ENCODE results near the gene TAL1. TPM values are rescaled to one million over a fixed set of nuclear protein-coding genes. Genes with fewer than 3 reads are reported as not detected.
A peak's percentile ranks its signal among the peaks of the same experiment; 100 is the strongest.

The TAL1 gene
- total and polyA plus RNA-seq, 4 donors, result 6.4 to 9.6 (median 9.0) TPM

DNA sequence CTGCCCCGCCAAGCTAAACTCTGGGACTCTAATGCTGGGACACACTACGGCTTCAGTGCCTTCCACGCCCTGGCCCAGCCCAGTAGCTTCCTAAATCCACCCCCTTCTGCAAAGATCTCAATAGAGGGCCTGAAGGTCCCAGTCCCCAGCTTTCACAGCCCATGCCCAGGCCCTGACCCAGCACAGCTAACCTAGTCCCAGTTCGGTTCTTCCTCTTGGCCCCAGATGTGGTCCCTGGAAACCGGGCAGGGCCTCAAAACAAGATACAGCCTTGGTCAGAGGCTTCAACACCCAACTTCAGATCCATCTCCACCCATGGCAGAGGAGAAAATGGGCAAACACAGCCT lies 41.5 kb downstream of the TAL1 start:
- peak overlapping the region in 1 of 2 donors; percentile 62 for H3K27ac ChIP-seq (ENCODE audit: low read depth in 1 of 2, low read length in 1 of 2)
- TF ChIP-seq, protein P1, sequence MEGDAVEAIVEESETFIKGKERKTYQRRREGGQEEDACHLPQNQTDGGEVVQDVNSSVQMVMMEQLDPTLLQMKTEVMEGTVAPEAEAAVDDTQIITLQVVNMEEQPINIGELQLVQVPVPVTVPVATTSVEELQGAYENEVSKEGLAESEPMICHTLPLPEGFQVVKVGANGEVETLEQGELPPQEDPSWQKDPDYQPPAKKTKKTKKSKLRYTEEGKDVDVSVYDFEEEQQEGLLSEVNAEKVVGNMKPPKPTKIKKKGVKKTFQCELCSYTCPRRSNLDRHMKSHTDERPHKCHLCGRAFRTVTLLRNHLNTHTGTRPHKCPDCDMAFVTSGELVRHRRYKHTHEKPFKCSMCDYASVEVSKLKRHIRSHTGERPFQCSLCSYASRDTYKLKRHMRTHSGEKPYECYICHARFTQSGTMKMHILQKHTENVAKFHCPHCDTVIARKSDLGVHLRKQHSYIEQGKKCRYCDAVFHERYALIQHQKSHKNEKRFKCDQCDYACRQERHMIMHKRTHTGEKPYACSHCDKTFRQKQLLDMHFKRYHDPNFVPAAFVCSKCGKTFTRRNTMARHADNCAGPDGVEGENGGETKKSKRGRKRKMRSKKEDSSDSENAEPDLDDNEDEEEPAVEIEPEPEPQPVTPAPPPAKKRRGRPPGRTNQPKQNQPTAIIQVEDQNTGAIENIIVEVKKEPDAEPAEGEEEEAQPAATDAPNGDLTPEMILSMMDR (IDR thresholded peaks at IDR 0.05; ENCODE audit: control extremely low read depth, extremely low read depth), result no peak
- 44 to 45% methylated on average over 5 of the region's 5 CpGs for WGBS, 2 donors
- no peaks in the 10 kb centered on the region for H3K9me3 ChIP-seq (ENCODE audit: control insufficient read depth in 4 of 4, insufficient read depth in 3 of 4, low read length in 3 of 4)
- H3K4me1 ChIP-seq (ENCODE audit: control insufficient read depth in 5 of 5, insufficient read depth in 5 of 5, low read length in 5 of 5), result peaks cover 0 to 26% (median 15%) of the 10 kb centered on the region in 5 donors
- no peaks in the 10 kb centered on the region for H3K27me3 ChIP-seq (ENCODE audit: control insufficient read depth in 3 of 3, insufficient read depth in 3 of 3, low read length in 2 of 3)
- no peaks in the 10 kb centered on the region for H3K36me3 ChIP-seq (ENCODE audit: control insufficient read depth in 4 of 4, insufficient read depth in 4 of 4, low read length in 4 of 4)
- ATAC-seq (ENCODE audit: insufficient read depth, low FRiP score) (no peak), DNase-seq (no peak)
- H3K4me3 ChIP-seq, result no peak overlapping the region
- no peak overlapping the region for H3K9ac ChIP-seq (ENCODE audit: insufficient read depth in 1 of 2, low read length in 2 of 2)

DNA sequence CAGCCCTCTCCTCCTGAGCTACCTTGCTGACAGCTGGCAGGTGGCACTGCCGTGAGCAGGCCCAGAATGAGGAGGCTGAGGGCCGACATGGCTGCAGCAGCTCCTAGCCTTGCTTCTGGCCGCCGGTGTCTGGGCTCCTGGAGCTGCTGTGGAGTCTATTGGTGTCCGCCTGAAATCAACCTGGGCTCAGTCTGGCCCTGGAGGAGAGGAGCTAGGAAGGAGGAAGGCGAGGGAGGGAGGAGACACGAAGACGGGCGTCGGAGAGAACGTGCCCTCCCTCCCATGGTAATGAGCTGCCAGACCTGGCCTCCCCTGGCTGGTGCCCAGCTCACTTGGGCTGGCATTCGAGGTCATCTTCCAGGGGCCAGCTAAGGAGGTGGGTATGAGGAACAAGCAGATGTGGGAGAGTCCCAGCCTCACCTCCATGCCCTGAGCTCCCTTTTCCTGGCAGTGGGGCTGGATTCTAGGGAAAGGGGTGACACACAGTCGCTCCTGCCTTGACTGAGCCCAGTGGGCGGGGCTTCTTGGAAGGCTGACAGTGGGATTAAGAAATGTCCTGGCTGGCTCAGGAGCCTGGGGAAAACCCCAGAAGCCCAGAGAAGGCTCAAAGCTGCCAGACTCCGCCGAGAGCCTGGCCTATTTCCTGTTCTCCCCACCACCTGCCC lies 42.0 kb downstream of the TAL1 start, which contains the start of gene PDZK1IP1:
Gene PDZK1IP1, minus strand, starts transcription at position 193 of the 665 bp plus-strand sequence. Its CDS starts 104 bp downstream, at position 89.
- ATAC-seq (ENCODE audit: insufficient read depth, low FRiP score), result peak; percentile 90
- H3K27me3 ChIP-seq (ENCODE audit: control insufficient read depth in 3 of 3, insufficient read depth in 3 of 3, low read length in 2 of 3), result no peaks in the 10 kb centered on the region
- peak within 1 kb of the TSS in 1 of 2 donors; percentile 62 for H3K27ac ChIP-seq (ENCODE audit: low read depth in 1 of 2, low read length in 1 of 2)
- no peak within 1 kb of the TSS for H3K9ac ChIP-seq (ENCODE audit: insufficient read depth in 1 of 2, low read length in 2 of 2)
- H3K9me3 ChIP-seq (ENCODE audit: control insufficient read depth in 4 of 4, insufficient read depth in 3 of 4, low read length in 3 of 4), result no peaks in the 10 kb centered on the region
- H3K36me3 ChIP-seq (ENCODE audit: control insufficient read depth in 4 of 4, insufficient read depth in 4 of 4, low read length in 4 of 4), result no peaks in the 10 kb centered on the region
- WGBS, 2 donors, result 36 to 48% methylated on average over 16 of the region's 16 CpGs
- H3K4me3 ChIP-seq, result no peak within 1 kb of the TSS
- TF ChIP-seq, protein P1 (IDR thresholded peaks at IDR 0.05; ENCODE audit: control extremely low read depth, extremely low read depth), result no peak
- H3K4me1 ChIP-seq (ENCODE audit: control insufficient read depth in 5 of 5, insufficient read depth in 5 of 5, low read length in 5 of 5), result peaks cover 0 to 26% (median 15%) of the 10 kb centered on the region in 5 donors
- DNase-seq, result peak; percentile 57 to 70 (median 61)

DNA sequence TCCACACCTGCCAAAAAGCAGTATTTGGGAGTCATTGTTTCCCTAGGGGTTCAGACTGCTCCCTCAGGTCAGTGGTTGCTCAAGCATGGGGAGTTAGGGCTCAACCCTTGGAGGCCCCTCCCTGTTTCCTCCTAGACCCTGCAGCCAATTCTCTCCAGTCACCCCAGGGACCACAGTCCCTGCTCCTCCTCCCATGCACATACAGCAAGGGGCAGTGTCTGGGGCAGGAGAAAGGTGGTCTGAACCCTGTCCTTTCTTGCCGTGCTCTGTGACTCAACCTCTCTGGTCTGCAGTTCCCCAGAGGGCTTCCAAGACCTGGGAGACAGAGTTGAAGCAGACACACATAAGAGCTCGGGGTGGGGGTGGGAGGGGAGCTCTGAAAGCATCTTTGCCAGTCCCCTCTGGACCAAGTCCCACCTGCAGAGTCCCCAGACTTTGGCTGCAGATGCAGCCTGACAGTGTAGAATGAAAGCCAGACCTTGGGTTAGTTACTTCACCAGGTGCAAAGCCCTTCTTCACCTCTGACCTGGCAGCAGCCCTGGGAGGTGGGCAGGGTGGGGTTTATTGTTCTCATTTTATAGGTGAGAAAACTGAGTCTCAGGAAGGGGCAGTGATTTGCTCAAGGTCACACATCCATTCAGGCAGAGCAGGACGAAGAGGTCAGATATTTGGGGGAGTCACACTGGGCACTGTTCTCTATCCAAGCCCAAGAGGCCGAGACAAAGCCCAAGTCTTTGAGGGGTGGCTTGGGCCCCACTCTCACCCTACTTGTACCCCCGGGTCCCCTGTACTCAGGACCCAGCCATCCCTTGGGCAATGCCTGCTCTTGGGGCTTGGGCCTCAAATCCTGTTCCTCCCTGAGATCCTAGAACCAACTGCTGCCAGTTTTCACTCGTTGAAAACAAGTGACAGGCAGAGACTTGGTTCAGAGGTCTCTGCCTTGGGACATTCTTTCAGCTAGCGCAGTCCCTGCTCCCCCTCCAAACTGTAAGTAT lies 42.9 kb downstream of the TAL1 start:
- no peak overlapping the region for H3K9ac ChIP-seq (ENCODE audit: insufficient read depth in 1 of 2, low read length in 2 of 2)
- H3K27ac ChIP-seq (ENCODE audit: low read depth in 1 of 2, low read length in 1 of 2), result peak overlapping the region in 1 of 2 donors; percentile 62
- H3K4me3 ChIP-seq, result no peak overlapping the region
- TF ChIP-seq, protein P1 (IDR thresholded peaks at IDR 0.05; ENCODE audit: control extremely low read depth, extremely low read depth), result no peak
- H3K9me3 ChIP-seq (ENCODE audit: control insufficient read depth in 4 of 4, insufficient read depth in 3 of 4, low read length in 3 of 4), result no peaks in the 10 kb centered on the region
- H3K27me3 ChIP-seq (ENCODE audit: control insufficient read depth in 3 of 3, insufficient read depth in 3 of 3, low read length in 2 of 3), result no peaks in the 10 kb centered on the region
- H3K4me1 ChIP-seq (ENCODE audit: control insufficient read depth in 5 of 5, insufficient read depth in 5 of 5, low read length in 5 of 5), result peaks cover 0 to 26% (median 15%) of the 10 kb centered on the region in 5 donors
- no peak for ATAC-seq (ENCODE audit: insufficient read depth, low FRiP score)
- DNase-seq, result no peak
- WGBS, 2 donors, result 76 to 81% methylated on average over 7 of the region's 7 CpGs
- no peaks in the 10 kb centered on the region for H3K36me3 ChIP-seq (ENCODE audit: control insufficient read depth in 4 of 4, insufficient read depth in 4 of 4, low read length in 4 of 4)
